Measurements from ENCODE around the gene RREB1.
"Not testable (repeated sequence)": the region's sequence is repeated elsewhere in the genome, so short reads cannot be mapped to it uniquely, and the experiment has no call there.

RREB1 gene

DNA sequence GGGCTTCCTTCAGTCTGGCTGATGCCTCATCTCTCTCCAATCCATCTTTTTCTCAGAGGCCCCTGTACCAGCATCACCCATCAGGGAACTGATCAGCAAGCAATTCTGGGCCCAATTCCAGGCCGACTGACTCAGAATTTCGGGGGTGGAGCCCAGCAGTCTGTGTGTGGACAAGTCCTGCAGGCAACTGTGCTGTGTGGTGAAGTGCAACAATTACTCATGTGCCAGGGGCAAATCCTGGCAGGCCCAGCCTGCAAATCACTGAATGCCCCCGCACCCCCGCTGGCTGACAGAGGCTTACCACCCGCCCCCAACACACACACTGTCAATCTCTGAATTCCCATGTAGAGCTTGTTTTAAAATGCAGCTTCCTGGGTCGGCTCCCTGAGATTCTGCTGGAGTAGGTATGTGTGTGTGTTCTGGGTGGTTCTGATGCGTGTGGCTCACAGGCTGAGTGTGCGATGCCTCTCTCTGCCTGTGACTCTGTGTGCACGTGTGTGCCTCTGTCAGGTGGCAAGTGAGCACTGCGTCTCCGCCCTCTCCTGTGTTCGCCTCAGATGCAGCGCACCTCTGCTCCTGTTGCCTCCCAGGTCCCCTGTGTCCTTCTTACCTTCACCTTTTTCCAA, 159.8 kb downstream of the RREB1 start:
- no peak for DNase-seq

DNA sequence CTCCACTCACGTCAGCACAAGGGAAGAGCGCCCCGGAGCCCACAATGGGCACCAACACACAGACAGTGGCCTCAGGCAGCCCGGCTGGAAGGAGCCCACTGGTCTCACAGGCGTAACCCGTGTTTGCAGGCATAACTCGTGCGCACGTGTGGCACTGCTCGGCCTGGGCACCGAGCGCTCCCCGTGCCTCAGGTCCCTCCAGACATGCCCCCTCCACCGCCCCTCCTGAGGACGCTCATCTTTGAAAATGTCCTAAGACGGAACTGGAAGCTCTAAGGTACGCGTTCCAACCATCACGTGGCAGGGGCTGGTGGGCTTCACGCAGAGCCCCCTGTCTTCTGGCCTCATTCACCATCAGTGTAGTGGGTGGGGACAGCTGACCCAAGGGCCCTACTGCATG, 160.6 kb downstream of the RREB1 start:
- DNase-seq, result no peak

DNA sequence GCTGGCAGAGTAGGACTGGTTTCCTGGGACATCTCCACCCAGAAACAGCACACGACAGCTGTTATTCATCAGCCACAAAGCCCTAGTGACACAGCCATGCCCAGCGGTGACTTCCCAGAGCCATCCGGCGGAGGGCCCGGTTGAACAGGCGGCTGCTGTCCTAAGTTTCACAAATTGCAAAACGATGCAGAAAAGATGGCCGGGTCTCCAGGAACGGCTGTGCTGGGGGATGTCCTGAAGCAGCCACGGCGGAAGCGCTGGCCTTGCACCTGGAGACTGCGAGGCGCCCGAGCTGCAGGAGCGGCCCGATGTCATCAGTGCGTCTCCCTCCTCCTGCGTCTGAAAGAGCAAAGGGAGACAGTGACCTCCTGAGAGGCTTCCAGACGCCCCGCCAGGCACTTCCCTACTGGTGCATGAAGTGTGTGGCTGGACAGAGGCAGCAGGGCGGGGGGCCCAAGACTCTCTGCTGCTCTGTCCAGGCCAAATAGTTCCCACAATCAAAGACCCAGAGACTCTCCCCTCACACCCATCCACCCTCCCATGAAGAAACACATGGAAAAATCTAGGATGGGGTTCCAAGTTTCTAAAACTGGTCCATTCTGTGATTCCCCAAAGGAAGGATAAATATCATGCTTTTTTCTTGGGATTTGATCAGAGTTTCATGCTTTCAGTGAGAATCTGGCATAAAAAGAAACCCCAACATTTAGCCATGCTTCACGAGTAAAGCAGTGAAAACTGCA, 161.2 kb downstream of the RREB1 start:
- DNase-seq, result no peak

DNA sequence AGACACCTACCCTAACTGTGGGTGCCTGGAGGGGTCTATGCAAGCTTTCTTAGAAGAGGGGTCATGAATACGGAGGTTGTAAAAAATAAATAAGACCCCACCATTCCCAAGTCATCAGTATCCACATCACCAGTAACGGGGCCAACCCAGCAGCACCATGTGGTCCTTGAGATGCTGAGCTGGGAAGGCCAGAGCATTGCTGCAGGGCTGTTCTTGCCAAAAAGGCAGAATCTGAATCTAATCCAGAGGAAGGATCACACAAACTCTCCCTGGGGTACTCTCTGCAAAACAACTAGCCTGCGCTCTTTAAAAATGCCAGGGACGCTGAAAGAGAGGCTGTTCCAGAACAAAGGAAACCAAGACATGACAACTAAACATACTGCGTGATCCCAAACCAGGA, 162.1 kb downstream of the RREB1 start:
- DNase-seq, result no peak

DNA sequence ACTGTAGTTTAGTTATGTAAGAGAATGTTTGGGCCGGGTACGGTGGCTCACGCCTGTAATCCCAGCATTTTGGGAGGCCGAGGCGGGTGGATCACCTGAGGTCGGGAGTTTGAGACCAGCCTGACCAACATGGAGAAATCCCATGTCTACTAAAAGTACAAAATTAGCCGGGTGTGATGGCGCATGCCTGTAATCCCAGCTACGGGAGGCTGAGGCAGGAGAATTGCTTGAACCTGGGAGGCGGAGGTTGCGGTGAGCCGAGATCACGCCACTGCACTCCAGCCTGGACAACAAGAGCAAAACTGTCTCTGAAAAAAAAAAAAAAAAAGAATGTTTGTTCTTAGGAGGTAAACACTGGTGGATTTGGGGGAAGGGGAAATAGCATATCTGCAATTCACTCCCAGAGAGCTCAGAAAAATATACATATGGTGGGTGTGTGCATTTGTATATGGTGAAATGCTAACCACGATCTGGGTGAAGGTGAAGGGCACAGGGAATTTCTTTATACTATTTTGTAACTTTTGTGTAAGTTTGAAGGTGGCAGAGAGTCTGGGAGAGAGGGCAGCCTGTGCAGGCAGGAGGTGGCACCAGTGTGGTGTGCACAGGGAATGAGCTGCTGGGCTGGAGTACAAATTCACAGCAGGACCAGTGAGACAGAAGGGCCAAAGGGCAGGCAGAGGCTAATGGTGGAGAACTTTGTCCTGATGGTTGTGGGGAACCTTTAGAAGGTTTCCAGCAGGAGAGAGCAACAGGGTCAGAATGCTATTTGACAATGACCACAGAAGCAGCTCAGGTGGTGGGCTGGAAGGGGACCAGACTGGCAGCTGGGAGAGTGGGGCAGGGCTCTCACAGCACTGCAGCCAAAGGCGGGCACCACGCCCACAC, 162.8 kb downstream of the RREB1 start:
- no peak for DNase-seq

DNA sequence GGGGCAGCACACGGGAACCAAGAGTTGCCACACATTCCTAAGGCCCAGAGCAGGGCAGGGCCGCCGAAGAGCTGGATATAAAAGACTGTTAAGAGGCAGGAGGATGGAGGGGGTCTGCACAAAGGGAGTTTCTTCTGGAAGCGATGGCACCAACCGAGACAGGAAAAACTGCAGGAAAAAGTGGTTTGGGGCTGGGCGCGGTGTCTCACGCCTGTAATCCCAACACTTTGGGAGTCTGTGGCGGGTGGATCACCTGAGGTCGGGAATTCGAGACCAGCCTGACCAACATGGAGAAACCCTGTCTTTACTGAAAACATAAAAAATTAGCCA, 163.4 kb downstream of the RREB1 start:
- no peak for DNase-seq

DNA sequence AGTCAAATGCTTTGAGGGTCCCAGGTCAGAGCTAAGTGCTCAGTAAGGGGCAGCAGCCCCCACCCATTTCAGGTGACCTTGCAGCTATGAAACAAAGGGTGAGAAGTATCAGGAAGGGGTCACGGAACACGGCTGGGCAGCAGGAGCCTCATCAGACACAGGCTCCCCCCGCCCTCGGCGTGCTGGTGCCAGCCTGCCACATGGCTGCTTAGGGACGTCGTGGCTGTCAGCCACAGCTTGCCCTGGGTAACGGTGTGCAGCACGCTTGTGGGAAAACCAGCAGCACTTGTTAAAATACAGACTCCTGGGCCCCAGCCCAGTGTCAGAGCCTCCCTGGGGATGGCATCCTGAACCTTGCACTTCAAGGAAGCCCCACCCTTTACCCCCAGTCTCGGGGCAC, 165.9 kb downstream of the RREB1 start:
- no peak for DNase-seq

DNA sequence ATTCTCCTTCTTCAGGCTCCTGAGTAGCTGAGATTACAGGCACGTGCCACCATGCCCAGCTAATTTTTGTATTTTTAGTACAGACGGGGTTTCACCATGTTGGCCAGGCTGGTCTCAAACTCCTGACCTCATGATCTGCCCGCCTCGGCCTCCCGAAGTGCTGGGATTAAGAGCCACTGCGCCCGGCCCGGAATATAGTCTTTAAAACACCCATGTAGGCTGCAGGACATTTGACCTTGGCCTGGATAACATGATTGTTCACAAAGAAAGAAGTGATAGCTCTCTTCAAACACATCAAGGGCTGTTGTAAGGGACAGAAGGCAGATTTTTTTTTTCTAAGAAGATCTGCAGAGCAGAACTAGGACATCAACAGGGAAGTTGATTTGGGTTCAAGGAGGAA, 166.8 kb downstream of the RREB1 start:
- not testable (repeated sequence) for DNase-seq

DNA sequence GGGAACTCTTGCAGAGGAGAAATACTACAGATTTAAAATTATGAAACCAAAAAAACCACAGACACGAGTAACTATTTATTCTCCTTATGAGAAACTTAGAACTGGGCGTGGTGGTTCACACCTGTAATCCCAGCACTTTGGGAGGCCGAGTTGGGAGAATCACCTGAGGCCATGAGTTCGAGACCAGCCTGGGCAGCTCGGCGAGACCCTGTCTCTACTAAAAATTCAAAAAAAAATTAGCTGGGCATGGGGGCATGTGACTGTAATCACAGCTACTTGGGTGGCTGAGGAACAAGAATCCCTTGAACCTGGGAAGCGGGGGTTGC, 168.4 kb downstream of the RREB1 start:
- DNase-seq, result no peak

DNA sequence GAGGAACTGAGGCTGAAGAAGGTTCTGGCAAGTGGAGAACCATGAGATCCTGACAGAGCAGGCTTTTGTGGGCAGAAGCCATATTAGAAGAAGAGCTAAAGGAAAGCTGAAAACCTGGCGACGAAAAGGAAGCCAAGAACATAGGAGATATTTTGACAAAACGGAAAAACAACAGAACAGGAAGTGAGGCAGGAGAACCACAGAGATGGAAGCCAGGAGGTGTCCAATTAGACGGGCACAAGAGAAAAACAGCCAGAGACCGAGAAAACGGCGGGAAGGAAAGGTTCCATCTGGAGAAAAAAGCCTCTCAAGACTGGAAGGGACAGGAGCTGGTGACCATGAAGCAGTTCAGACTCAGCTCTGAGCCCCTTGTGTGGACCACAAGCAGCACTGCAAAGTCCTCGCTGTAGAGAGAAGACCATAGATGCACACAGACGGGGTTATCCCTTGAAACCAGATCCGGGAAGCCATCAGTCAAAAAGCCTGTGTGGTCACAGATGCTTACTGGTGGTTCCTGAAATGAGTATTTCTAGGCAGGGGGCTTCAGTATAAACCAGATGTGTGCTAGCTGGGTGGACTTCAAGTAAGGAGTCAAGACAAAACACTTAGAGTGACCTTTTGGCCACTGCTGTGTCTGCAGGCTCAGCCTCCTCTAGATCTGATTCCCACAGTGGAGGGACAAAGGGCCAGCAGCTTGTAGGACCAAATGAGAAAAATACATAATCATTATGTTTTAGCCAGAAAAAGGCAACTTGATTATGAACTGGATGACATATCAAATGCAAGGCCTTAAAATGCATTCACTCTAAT, 174.5 kb downstream of the RREB1 start:
- no peak for DNase-seq

DNA sequence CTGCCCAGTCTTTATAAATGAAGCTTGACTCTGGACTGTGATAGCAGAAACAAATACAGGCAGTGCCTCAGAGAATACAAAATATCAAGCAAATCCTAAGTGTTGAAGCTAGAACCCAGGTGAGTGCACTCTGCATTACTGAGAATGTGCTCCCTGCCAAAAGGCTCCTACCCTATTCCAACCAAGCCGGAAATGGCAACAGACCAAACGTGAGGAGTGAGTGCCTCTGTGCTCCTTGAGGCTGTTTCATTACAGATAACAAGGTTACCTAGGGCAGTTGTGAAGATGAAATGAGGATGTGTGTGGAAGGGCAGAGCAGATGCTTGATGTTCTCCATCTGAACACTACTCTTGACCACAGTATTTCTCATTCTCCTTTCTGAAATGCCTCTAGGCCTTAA, 175.9 kb downstream of the RREB1 start:
- DNase-seq, result no peak

DNA sequence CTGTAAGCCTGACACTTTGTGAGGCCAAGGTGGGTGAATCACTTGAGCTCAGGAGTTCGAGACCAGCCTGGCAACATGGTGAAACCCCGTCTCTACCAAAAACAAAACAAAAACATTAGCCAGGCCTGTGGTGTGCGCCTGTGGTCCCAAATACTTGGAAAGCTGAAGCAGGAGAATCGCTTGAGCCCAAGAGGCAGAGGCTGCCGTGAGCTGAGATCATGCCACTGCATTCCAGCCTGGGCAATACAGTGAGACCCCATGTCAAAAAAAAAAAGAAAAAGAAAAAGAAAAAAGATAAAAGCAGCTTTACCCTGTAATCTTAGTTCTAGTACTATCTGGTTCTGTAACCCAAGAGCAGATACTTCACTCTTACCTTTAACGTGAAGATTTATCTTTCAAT, 177.7 kb downstream of the RREB1 start:
- DNase-seq, result no peak

DNA sequence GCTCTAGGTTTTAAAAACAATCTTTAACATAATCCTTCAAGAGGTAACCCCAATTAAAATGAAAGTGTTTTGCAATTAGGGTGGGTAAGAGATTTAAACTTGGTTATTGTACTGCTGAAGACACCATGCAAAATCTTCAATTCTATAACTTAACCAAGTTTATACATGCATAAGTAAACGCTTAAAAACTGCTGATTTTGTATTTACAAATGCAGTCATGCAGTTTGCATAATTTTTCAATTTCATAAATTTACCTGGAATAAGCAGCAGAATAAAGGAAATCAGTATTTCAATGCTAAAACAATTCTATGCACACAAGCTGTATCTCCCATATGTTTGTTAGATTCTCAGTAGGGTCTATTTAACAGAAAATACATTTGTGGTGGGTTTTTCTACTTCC, 182.3 kb downstream of the RREB1 start:
- no peak for DNase-seq

DNA sequence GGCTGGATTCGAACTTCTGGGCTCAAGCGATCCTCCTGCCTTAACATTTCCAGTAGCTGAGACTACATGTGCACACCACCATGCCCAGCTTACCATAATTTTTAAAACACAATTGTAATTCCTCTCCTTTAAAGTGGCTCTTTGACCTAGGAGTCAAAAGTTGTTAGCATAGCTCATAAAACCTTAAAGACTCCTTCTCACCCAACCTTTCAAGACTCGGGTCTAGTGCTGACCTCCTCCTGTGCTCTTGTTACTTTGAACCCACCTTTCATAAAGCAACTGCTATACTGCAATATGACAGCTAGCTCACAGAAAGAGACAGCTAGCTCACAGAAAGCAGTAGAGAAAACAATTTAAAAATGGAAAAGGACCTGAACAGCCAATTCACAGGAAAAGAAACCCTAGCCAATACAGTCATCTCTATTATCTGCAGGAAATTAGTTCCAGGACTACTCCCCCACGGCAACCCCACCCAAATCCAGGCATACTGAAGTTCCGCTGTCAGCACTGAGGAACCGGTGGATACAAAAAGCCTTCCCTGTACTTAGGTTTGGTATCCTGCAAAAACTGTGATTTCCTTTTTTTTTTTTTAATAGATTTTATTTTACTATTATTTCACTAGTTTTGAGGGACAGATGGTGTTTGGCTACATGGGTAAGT, 185.0 kb downstream of the RREB1 start:
- no peak for DNase-seq

DNA sequence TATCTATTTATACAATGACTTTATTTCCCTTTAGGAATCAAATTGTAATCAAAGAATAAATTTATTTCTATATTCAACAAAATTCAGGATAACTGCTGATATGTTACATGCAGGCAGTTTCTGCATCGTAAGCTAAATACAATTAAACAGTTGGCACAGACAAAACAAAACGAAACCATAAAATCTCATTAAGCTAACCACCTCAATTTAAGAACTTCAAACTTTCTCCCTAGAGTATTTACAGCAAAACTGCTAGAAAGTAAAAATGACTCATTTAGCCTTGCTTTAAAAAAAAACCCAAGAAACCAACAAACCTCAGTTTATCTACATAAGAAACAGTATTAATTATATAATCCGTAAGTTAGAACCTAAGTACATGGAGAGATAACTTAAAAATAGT, 188.2 kb downstream of the RREB1 start:
- DNase-seq, result no peak

DNA sequence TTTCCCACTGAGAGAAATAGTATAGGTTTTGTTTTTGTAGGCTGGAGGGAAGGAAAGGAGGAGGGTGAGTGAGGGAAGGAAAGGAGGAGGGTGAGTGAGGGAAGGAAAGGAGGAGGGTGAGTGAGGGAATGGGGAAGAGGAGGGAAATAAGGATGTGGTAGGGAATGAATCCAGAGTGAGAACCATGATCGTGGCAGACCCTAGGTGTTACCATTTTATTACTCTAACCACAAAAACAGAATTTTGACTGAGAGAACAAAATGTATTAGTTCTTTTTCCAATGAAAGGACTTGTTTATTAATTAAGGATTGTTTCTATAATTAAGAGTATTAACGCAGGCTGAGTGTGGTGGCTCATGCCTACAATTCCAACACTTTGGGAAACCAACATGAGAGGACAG, 188.8 kb downstream of the RREB1 start:
- DNase-seq, result no peak

DNA sequence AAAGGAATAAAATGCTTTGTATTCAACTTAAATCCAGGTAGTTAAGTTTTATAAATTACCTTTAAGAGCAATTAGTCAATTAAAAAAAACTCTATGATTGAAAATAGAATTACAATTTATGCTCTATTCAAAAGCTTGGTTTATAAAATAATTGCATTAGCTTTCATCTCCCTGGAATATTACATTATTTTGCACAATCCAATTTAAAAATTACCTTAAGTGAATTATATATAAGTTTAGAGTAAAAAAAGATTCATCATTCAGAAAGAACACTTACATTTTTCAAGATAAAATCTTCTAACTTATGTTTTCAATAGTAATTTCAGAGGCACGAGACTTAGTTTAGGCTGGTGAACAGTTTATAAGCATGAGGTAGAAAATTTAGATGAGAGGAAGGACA, 190.4 kb downstream of the RREB1 start:
- no peak for DNase-seq

DNA sequence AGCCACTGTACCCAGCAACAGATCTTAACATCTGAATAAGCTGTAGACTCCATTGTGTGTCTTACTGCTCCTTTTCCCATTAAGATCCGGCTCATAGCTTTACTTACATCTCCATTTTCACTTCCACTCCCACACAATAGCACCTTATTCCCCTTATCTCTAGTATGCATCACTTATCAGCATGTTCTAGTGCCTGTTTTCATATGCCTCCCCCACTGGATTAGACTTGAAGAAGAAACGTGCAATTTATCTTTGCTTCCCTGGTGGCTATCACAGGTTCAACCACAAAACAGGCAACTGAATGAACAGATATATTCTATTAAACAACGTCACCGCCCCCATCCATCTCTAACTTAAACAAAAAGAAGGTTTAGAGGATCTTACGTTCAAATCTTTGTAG, 193.2 kb downstream of the RREB1 start:
- no peak for DNase-seq
